Measurements from ENCODE around the gene RASAL2.

GRCh38 chr1:178500936-178501554, 407.1 kb downstream of the RASAL2 start:
- TF ChIP-seq IRF2 (CRISPR knock-in tag; IDR thresholded peaks at IDR 0.05) (no peak), RAD21 (CRISPR knock-in tag; IDR thresholded peaks at IDR 0.05) (no peak), HDAC2 (CRISPR knock-in tag; IDR thresholded peaks at IDR 0.05) (no peak), PHF8 (CRISPR knock-in tag; IDR thresholded peaks at IDR 0.05) (no peak), MAX (IDR thresholded peaks at IDR 0.05) (no peak), SIN3A (IDR thresholded peaks at IDR 0.05; ENCODE audit: borderline replicate concordance, low read depth, low read length) (no peak), ZSCAN25 (CRISPR knock-in tag; IDR thresholded peaks at IDR 0.05) (no peak), ZMAT3 (CRISPR knock-in tag; conservative IDR thresholded peaks at IDR 0.05) (no peak), ELK4 (CRISPR knock-in tag; IDR thresholded peaks at IDR 0.05; ENCODE audit: borderline replicate concordance) (no peak), ZNF773 (CRISPR knock-in tag; IDR thresholded peaks at IDR 0.05; ENCODE audit: borderline replicate concordance) (no peak)
- TF ChIP-seq, protein P1, sequence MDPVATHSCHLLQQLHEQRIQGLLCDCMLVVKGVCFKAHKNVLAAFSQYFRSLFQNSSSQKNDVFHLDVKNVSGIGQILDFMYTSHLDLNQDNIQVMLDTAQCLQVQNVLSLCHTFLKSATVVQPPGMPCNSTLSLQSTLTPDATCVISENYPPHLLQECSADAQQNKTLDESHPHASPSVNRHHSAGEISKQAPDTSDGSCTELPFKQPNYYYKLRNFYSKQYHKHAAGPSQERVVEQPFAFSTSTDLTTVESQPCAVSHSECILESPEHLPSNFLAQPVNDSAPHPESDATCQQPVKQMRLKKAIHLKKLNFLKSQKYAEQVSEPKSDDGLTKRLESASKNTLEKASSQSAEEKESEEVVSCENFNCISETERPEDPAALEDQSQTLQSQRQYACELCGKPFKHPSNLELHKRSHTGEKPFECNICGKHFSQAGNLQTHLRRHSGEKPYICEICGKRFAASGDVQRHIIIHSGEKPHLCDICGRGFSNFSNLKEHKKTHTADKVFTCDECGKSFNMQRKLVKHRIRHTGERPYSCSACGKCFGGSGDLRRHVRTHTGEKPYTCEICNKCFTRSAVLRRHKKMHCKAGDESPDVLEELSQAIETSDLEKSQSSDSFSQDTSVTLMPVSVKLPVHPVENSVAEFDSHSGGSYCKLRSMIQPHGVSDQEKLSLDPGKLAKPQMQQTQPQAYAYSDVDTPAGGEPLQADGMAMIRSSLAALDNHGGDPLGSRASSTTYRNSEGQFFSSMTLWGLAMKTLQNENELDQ (CRISPR knock-in tag; IDR thresholded peaks at IDR 0.05; ENCODE audit: borderline replicate concordance) = no peak
- TF ChIP-seq, protein P2, sequence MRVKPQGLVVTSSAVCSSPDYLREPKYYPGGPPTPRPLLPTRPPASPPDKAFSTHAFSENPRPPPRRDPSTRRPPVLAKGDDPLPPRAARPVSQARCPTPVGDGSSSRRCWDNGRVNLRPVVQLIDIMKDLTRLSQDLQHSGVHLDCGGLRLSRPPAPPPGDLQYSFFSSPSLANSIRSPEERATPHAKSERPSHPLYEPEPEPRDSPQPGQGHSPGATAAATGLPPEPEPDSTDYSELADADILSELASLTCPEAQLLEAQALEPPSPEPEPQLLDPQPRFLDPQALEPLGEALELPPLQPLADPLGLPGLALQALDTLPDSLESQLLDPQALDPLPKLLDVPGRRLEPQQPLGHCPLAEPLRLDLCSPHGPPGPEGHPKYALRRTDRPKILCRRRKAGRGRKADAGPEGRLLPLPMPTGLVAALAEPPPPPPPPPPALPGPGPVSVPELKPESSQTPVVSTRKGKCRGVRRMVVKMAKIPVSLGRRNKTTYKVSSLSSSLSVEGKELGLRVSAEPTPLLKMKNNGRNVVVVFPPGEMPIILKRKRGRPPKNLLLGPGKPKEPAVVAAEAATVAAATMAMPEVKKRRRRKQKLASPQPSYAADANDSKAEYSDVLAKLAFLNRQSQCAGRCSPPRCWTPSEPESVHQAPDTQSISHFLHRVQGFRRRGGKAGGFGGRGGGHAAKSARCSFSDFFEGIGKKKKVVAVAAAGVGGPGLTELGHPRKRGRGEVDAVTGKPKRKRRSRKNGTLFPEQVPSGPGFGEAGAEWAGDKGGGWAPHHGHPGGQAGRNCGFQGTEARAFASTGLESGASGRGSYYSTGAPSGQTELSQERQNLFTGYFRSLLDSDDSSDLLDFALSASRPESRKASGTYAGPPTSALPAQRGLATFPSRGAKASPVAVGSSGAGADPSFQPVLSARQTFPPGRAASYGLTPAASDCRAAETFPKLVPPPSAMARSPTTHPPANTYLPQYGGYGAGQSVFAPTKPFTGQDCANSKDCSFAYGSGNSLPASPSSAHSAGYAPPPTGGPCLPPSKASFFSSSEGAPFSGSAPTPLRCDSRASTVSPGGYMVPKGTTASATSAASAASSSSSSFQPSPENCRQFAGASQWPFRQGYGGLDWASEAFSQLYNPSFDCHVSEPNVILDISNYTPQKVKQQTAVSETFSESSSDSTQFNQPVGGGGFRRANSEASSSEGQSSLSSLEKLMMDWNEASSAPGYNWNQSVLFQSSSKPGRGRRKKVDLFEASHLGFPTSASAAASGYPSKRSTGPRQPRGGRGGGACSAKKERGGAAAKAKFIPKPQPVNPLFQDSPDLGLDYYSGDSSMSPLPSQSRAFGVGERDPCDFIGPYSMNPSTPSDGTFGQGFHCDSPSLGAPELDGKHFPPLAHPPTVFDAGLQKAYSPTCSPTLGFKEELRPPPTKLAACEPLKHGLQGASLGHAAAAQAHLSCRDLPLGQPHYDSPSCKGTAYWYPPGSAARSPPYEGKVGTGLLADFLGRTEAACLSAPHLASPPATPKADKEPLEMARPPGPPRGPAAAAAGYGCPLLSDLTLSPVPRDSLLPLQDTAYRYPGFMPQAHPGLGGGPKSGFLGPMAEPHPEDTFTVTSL (CRISPR knock-in tag; IDR thresholded peaks at IDR 0.05; ENCODE audit: borderline replicate concordance) = no peak
- TF ChIP-seq, protein P3, sequence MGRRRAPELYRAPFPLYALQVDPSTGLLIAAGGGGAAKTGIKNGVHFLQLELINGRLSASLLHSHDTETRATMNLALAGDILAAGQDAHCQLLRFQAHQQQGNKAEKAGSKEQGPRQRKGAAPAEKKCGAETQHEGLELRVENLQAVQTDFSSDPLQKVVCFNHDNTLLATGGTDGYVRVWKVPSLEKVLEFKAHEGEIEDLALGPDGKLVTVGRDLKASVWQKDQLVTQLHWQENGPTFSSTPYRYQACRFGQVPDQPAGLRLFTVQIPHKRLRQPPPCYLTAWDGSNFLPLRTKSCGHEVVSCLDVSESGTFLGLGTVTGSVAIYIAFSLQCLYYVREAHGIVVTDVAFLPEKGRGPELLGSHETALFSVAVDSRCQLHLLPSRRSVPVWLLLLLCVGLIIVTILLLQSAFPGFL (CRISPR knock-in tag; IDR thresholded peaks at IDR 0.05) = no peak

Data from HepG2 (cell line).